Liver (tissue), 3 donors: Measurements from ENCODE around the gene RGS13.

ENCODE experiments used
- ATF3 ChIP-seq: IDR thresholded peaks from 2 replicates; pipeline ENCODE4 v1.6.1; 2016; ENCODE audit warnings: antibody characterized with exemption
- CTCF ChIP-seq: fragments of 150-350 bp; IDR thresholded peaks from 2 replicates; pipeline ENCODE4 v1.5.1; 2017; ENCODE audit warnings: improper control_type of control experiment, low read depth, low read length; ENCODE audit not compliant: missing input control
- FOXA1 ChIP-seq: IDR thresholded peaks from 2 replicates; pipeline ENCODE4 v1.6.1; 2016; ENCODE audit warnings: antibody characterized with exemption
- GABPA ChIP-seq, 2 donors: IDR thresholded peaks in 1 of 2; conservative IDR thresholded peaks in 1 of 2; 2 replicates each; pipeline ENCODE4 v1.6.1; 2016; ENCODE audit warnings: antibody characterized with exemption in 2 of 2, mild to moderate bottlenecking in 1 of 2, moderate library complexity in 1 of 2
- HNF4A ChIP-seq, 2 donors: conservative IDR thresholded peaks; 2 replicates each; pipeline ENCODE4 v1.6.1; 2016; ENCODE audit warnings: antibody characterized with exemption in 2 of 2, mild to moderate bottlenecking in 2 of 2
- JUND ChIP-seq, 2 donors: IDR thresholded peaks; 2 replicates each; pipeline ENCODE4 v1.6.1; 2016; ENCODE audit warnings: antibody characterized with exemption in 2 of 2
- MAX ChIP-seq: IDR thresholded peaks from 2 replicates; pipeline ENCODE4 v1.6.1; 2016; ENCODE audit warnings: antibody characterized with exemption
- RAD21 ChIP-seq, 2 donors: IDR thresholded peaks; 2 replicates each; pipeline ENCODE4 v1.6.1; 2016; ENCODE audit warnings: antibody characterized with exemption in 2 of 2, mild to moderate bottlenecking in 2 of 2
- REST ChIP-seq: IDR thresholded peaks from 2 replicates; pipeline ENCODE4 v1.6.1; 2016; ENCODE audit warnings: antibody characterized with exemption, mild to moderate bottlenecking
- SP1 ChIP-seq: IDR thresholded peaks from 2 replicates; pipeline ENCODE4 v1.6.1; 2018; ENCODE audit warnings: antibody characterized with exemption, mild to moderate bottlenecking
- TAF1 ChIP-seq: conservative IDR thresholded peaks from 2 replicates; pipeline ENCODE4 v1.6.1; 2016; ENCODE audit warnings: antibody characterized with exemption, mild to moderate bottlenecking
- YY1 ChIP-seq: IDR thresholded peaks from 2 replicates; pipeline ENCODE4 v1.6.1; 2016; ENCODE audit warnings: antibody characterized with exemption, mild to moderate bottlenecking
- donor health status: healthy.
- donor health status: healthy.

GRCh38 chr1:192630521-192631287 lies 5.2 kb upstream of the RGS13 start:
- no peak for TF ChIP-seq CTCF
- TF ChIP-seq ATF3, result peak; percentile 25
- no peak for TF ChIP-seq TAF1
- TF ChIP-seq MAX, result no peak
- no peak for TF ChIP-seq REST
- TF ChIP-seq YY1, result peak; percentile 14
- TF ChIP-seq HNF4A (conservative IDR thresholded peaks at IDR 0.05), result no peak
- no peak for TF ChIP-seq FOXA1
- peak in 1 of 2 donors; percentile 46 for TF ChIP-seq JUND (IDR thresholded peaks at IDR 0.05)
- TF ChIP-seq SP1, result peak; percentile 29
- no peak for TF ChIP-seq GABPA (IDR thresholded peaks at IDR 0.05 in 1 of 2, conservative IDR thresholded peaks at IDR 0.05 in 1 of 2)
- TF ChIP-seq RAD21 (IDR thresholded peaks at IDR 0.05), result peak; percentile 2 to 12
